Stimulated activated CD8-positive, alpha-beta memory T cell treated with anti-CD3 and anti-CD28 coated beads, Interleukin-7, amount 100 ng/mL, for 1 hour (primary cell): Measurements from ENCODE around the gene ABCC1.
"Not testable (repeated sequence)": the region's sequence is repeated elsewhere in the genome, so short reads cannot be mapped to it uniquely, and the experiment has no call there.

Source experiments
- DNase-seq, 2 donors: peaks; one replicate each; pipeline ENCODE4 v3.0.0-alpha.2; 2020; ENCODE audit warnings: low read depth in 2 of 2

Gene ABCC1

DNA sequence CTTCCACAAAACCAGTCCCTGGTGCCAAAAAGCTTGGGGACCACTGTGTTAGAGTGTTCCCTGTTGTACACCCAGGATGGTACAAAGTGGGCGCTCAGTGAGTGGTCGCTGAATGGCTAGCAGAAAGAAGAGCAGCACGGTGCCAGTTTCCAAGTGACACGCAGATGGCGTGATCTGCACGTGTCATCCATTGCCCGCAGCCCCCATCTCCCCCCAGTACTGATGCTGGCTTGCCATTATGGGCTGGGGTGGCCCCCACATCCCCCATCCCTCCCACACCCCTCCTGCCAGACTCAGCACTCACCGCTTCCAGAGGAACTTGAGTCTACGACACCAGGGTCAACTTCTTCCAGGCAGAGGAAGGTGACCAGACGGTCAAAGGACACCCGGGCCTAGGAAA, 237.4 kb downstream of the ABCC1 start:
- DNase-seq: no peak

DNA sequence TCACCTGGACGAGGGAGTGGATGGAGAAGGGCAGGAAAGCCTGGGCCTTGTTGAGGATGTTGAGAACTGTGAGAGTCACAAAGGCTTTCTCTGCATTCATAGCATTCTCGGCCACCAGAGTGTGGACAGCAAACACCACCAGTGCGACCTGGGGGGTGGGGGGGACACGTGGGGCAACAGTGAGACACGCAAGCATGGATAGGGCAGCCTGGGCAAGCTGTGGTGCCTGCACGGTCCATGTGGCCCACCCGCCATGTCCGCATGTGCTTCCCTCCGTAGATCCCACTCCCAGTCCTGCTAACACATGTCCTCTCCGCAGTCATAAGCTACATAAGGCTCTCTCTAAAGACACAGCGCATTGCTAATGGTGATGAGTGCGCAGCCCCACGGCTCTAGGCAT, 239.4 kb downstream of the ABCC1 start:
- DNase-seq: no peak

DNA sequence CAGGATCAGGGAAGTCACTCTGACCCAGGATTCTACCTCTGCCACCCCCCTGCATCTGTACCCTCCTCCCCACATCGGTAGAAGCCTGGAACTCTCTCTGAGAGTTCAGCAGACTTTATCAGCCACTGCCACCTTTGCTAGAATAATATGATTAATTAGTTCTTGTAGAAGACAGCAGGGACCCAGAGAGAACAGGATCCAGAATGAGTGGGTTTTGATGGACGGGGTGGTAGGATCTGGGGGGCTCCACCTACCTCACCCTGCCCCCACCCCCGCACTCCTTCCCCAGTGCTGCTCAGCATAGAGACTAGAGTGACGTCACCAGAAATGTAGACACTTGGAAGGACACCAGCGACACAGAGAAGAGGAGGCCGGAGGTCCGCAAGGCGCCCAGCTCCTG, 240.4 kb downstream of the ABCC1 start:
- no peak for DNase-seq

DNA sequence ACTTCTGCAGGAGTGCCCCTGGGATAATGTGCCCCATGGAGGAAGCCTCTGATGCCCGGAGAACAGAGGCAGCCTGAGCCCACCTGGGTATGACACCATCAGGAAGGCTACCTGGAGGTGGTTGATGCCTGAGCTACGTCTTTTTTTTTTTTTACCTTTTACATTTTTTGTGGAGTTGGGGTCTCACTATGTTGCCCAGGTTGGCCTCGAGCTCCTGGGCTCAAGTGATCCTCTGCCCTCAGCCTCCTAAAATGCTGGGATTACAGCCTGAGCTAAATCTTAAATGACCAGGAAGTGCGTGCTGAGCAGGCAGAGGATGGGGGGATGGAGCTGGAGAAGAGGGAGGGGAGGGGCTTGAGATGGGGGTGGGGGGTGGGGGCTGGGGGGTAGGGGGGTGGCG, 241.1 kb downstream of the ABCC1 start:
- DNase-seq: no peak

DNA sequence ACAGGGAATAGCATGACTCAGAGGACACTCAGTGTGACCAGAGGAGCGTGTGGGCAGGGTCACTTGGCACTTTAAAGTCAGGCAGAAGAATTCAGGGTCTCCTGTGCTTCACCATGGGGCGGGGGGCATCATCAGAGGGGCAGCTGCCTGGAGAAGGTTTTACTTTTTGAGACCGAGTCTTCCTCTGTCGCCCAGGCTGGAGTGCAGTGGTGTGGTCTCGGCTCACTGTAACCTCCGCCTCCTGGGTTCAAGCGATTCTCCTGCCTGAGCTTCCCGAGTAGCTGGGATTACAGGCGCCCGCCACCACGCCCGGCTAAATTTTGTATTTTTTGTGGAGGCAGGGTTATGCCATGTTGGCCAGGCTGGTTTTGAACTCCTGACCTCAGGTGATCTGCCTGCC, 241.6 kb downstream of the ABCC1 start:
- not testable (repeated sequence) for DNase-seq

DNA sequence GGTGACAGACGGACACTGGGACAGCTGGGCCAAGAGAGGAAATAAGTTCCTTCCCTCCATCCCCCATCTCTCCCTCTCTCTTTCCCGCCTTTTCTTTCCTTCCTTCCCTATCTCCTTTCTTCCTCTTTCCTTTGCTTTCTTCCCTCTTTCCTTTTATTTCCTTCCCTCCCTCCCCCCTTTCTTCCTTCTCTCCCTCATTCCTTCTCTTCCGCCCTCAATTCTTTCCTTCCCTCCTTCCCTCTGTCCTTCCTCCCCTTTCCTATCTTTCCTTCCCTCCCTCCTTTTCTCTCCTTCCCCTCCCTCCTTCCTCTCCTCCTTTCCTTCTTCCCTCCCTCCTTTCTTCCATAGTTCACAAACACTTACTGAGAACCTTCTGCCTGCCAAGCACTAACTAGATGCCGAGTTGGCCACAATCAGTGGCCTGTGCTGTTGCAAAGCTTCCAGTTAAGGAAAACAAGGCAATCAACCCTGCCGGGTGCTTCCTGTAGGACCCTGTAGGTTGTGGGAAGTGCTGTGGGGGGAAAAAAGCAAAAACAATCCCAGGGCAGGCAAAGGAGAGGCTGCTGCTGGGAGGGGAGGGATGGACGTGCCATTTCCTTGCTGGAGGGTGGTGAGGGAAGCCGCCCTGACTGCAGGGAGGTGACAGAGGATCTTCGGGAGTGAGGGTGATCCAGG, 242.2 kb downstream of the ABCC1 start:
- DNase-seq: no peak
